K562 (cell line): Measurements from ENCODE around the gene PDCD10. TPM values are rescaled to one million over a fixed set of nuclear protein-coding genes. Genes with fewer than 3 reads are reported as not detected.
A peak's percentile ranks its signal among the peaks of the same experiment; 100 is the strongest.

Experiments
- CBFA2T3 ChIP-seq: fragments of 450-650 bp; IDR thresholded peaks from 2 replicates; pipeline ENCODE4 v1.6.1; 2017
- CEBPB ChIP-seq: fragments of 450-650 bp; IDR thresholded peaks from 2 replicates; pipeline ENCODE4 v1.6.1; 2016; ENCODE audit warnings: missing genetic modification characterization, missing compliant biosample characterization
- ETV6 ChIP-seq, 3 experiments: fragments of 150-350 bp in 1 of 3; sonication (generic) in 1 of 3; formaldehyde crosslinking in 1 of 3; IDR thresholded peaks; 2 replicates each; pipeline versions ENCODE4 v1.6.1 to v1.8.0; 2014 to 2022; ENCODE audit warnings: borderline replicate concordance in 2 of 3, low read depth in 2 of 3, antibody characterized with exemption in 1 of 3, low read length in 1 of 3, mild to moderate bottlenecking in 1 of 3, missing genetic modification reagents in 1 of 3
- FIP1L1 ChIP-seq: fragments of 200-400 bp; formaldehyde crosslinking; IDR thresholded peaks from 2 replicates; pipeline ENCODE4 v1.6.1; 2018; ENCODE audit warnings: mild to moderate bottlenecking, low read depth, low read length; ENCODE audit not compliant: poor library complexity, severe bottlenecking
- GATAD2A ChIP-seq: fragments of 450-650 bp; IDR thresholded peaks from 2 replicates; pipeline ENCODE4 v1.6.1; 2017
- MAFF ChIP-seq: IDR thresholded peaks from 2 replicates; pipeline ENCODE4 v1.6.1; 2012; ENCODE audit warnings: low read length, improper control_type of control experiment
- MEF2D ChIP-seq: conservative IDR thresholded peaks from 2 replicates; pipeline ENCODE4 v1.6.1; 2016; ENCODE audit warnings: low read depth, missing genetic modification characterization, missing compliant biosample characterization
- MITF ChIP-seq: IDR thresholded peaks from 2 replicates; pipeline ENCODE4 v1.6.1; 2014; ENCODE audit warnings: antibody characterized with exemption
- OTX1 ChIP-seq: fragments of 450-650 bp; formaldehyde crosslinking; IDR thresholded peaks from 2 replicates; pipeline ENCODE4 v1.4.0; 2022; ENCODE audit warnings: mild to moderate bottlenecking
- PHB2 ChIP-seq: fragments of 450-650 bp; IDR thresholded peaks from 2 replicates; pipeline ENCODE4 v1.6.1; 2017; ENCODE audit warnings: low read depth
- PKNOX1 ChIP-seq: fragments of 450-650 bp; IDR thresholded peaks from 2 replicates; pipeline ENCODE4 v1.6.1; 2016
- TAF7 ChIP-seq: fragments of 450-650 bp; IDR thresholded peaks from 2 replicates; pipeline ENCODE4 v1.6.1; 2016; ENCODE audit warnings: missing genetic modification characterization, missing compliant biosample characterization
- TCF3 ChIP-seq: sonication (generic); formaldehyde crosslinking; IDR thresholded peaks from 2 replicates; pipeline ENCODE4 v1.4.0; 2020; ENCODE audit warnings: mild to moderate bottlenecking, missing genetic modification reagents
- UBTF ChIP-seq, 2 experiments: IDR thresholded peaks; 2 replicates each; pipeline ENCODE4 v1.6.1; 2012; ENCODE audit warnings: improper control_type of control experiment in 2 of 2, low read depth in 2 of 2, low read length in 2 of 2, borderline replicate concordance in 1 of 2
- YY1 ChIP-seq, 3 experiments: IDR thresholded peaks; 2 replicates each; pipeline ENCODE4 v1.6.1; 2011; ENCODE audit warnings: low read length in 2 of 3, mild to moderate bottlenecking in 2 of 3, moderate library complexity in 2 of 3, borderline replicate concordance in 1 of 3, control low read depth in 1 of 3, low read depth in 1 of 3; ENCODE audit not compliant: insufficient read depth in 3 of 3, insufficient replicate concordance in 2 of 3, control insufficient read depth in 1 of 3, insufficient read length in 1 of 3; ENCODE audit errors: extremely low read depth in 1 of 3
- polyA plus RNA-seq, 8 experiments: library from polyadenylated mRNA; depleted of rRNA in 4 of 8; stranded (reverse) in 5 of 8; unstranded in 3 of 8; fragments of >200 nt; fragmentation: Nextera tagmentation in 2 of 8; fragmentation: Illumina TruSeq in 1 of 8; extraction: Ambion mirVana in 2 of 8; extraction: Trizol in 1 of 8; gene quantifications; 2 replicates each; pipeline versions ENCODE4 v1.2.1 to v1.2.3, GENCODE V29; 2011 to 2014; ENCODE audit warnings: inconsistent platforms in 1 of 8, missing spikeins in 1 of 8
- total RNA-seq, 7 experiments: library from RNA; depleted of rRNA in 6 of 7; stranded (reverse); fragments of >200 nt in 6 of 7; fragmentation: Illumina TruSeq in 2 of 7; extraction: Trizol in 2 of 7; gene quantifications; 2 replicates each; pipeline versions ENCODE4 v1.2.1 to v1.2.3, GENCODE V29; 2011 to 2021; ENCODE audit warnings: low replicate concordance in 1 of 7
- TF ChIP-seq, protein P1 (sequence below): fragments of 250-450 bp; sonication (Bioruptor Pico); IDR thresholded peaks from 2 replicates; pipeline ENCODE4 v1.4.0; 2020; ENCODE audit warnings: mild to moderate bottlenecking, moderate library complexity
- TF ChIP-seq, protein P2 (sequence below): sonication (generic); formaldehyde crosslinking; IDR thresholded peaks from 2 replicates; pipeline ENCODE4 v1.9.0; 2022; ENCODE audit warnings: mild to moderate bottlenecking, missing genetic modification reagents

PDCD10 gene
- total and polyA plus RNA-seq, 9 of the 15 experiments (the other 6 are each of a cell fraction or from before 2014, with no cell fraction given) = 121 to 476 (median 232) TPM

- TF ChIP-seq CEBPB (no peak), CBFA2T3 (peak; percentile 56), TCF3 (CRISPR knock-in tag) (peak; percentile 57; the same call in 1 of the 2 replicates), GATAD2A (0 out of 2 replicates have a peak, but pooled peaks have one; percentile 19), YY1 (IDR thresholded peaks at IDR 0.05; ENCODE audit: borderline replicate concordance in 1 of 3, control insufficient read depth in 1 of 3, extremely low read depth in 1 of 3, insufficient read depth in 3 of 3, insufficient read length in 1 of 3, insufficient replicate concordance in 2 of 3, low read depth in 1 of 3, low read length in 2 of 3) (no peak), FIP1L1 (no peak), UBTF (IDR thresholded peaks at IDR 0.05; ENCODE audit: borderline replicate concordance in 1 of 2, low read depth in 2 of 2, low read length in 2 of 2) (0 out of 4 replicates have a peak, but pooled peaks of 1 of the 2 experiments have one; percentile 6), PHB2 (no peak), MITF (no peak), MEF2D (tag) (no peak), OTX1 (CRISPR knock-in tag) (no peak), MAFF (peak; percentile 59; the same call in 1 of the 2 replicates), ETV6 (IDR thresholded peaks at IDR 0.05; ENCODE audit: borderline replicate concordance in 1 of 2, low read depth in 2 of 2, low read length in 1 of 2) (no peak), ETV6 (CRISPR knock-in tag; IDR thresholded peaks at IDR 0.05; ENCODE audit: borderline replicate concordance) (no peak), PKNOX1 (0 out of 2 replicates have a peak, but pooled peaks have one; percentile 15), TAF7 (tag) (no peak)
- TF ChIP-seq, protein P1, sequence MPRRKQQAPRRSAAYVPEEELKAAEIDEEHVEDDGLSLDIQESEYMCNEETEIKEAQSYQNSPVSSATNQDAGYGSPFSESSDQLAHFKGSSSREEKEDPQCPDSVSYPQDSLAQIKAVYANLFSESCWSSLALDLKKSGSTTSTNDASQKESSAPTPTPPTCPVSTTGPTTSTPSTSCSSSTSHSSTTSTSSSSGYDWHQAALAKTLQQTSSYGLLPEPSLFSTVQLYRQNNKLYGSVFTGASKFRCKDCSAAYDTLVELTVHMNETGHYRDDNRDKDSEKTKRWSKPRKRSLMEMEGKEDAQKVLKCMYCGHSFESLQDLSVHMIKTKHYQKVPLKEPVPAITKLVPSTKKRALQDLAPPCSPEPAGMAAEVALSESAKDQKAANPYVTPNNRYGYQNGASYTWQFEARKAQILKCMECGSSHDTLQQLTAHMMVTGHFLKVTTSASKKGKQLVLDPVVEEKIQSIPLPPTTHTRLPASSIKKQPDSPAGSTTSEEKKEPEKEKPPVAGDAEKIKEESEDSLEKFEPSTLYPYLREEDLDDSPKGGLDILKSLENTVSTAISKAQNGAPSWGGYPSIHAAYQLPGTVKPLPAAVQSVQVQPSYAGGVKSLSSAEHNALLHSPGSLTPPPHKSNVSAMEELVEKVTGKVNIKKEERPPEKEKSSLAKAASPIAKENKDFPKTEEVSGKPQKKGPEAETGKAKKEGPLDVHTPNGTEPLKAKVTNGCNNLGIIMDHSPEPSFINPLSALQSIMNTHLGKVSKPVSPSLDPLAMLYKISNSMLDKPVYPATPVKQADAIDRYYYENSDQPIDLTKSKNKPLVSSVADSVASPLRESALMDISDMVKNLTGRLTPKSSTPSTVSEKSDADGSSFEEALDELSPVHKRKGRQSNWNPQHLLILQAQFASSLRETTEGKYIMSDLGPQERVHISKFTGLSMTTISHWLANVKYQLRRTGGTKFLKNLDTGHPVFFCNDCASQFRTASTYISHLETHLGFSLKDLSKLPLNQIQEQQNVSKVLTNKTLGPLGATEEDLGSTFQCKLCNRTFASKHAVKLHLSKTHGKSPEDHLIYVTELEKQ (CRISPR knock-in tag) = no peak
- TF ChIP-seq, protein P2, sequence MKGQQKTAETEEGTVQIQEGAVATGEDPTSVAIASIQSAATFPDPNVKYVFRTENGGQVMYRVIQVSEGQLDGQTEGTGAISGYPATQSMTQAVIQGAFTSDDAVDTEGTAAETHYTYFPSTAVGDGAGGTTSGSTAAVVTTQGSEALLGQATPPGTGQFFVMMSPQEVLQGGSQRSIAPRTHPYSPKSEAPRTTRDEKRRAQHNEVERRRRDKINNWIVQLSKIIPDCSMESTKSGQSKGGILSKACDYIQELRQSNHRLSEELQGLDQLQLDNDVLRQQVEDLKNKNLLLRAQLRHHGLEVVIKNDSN (CRISPR knock-in tag) = no peak
These were observed 5.9 kb downstream of the PDCD10 start (continued) for GRCh38 chr3:167728632-167729323.
